Chondrocyte (in vitro differentiated cells): ENCODE results near the gene SGF29. TPM values are rescaled to one million over a fixed set of nuclear protein-coding genes. Genes with fewer than 3 reads are reported as not detected.
A peak's percentile ranks its signal among the peaks of the same experiment; 100 is the strongest.

Experiments
- DNase-seq: peaks from one replicate; pipeline ENCODE4 v3.0.0; 2021; ENCODE audit warnings: mixed read lengths, low spot score
- H3K27ac Mint-ChIP-seq: one replicate; pipeline ENCODE4 v1.8.0; 2021; ENCODE audit warnings: mild to moderate bottlenecking, moderate library complexity, mixed read lengths; ENCODE audit not compliant: unreplicated experiment
- H3K27me3 Mint-ChIP-seq: 2 replicates; pipeline ENCODE4 v1.8.0; 2021; ENCODE audit warnings: low read depth, mixed read lengths
- H3K36me3 Mint-ChIP-seq: 2 replicates; pipeline ENCODE4 v1.8.0; 2021; ENCODE audit warnings: low read depth, mixed read lengths
- H3K4me1 Mint-ChIP-seq: 2 replicates; pipeline ENCODE4 v1.8.0; 2021; ENCODE audit warnings: low read depth, mild to moderate bottlenecking, mixed read lengths
- H3K4me3 Mint-ChIP-seq: one replicate; pipeline ENCODE4 v1.8.0; 2021; ENCODE audit warnings: mild to moderate bottlenecking, moderate library complexity, mixed read lengths; ENCODE audit not compliant: unreplicated experiment
- H3K9me3 Mint-ChIP-seq: 2 replicates; pipeline ENCODE4 v1.8.0; 2021; ENCODE audit warnings: low read depth, mixed read lengths
- CTCF ChIP-seq: fragments of 200-600 bp; sonication (generic); IDR thresholded peaks from 2 replicates; pipeline ENCODE4 v1.5.0; 2021; ENCODE audit warnings: antibody characterized with exemption, mild to moderate bottlenecking, moderate library complexity
- total RNA-seq: library from RNA; stranded (reverse); gene quantifications from 3 replicates; pipeline ENCODE4 v1.2.1, GENCODE V29; 2021

SGF29 gene
- total RNA-seq, 1 donor from 2014 or later: 17.1 TPM

- no peaks in the 10 kb centered on the region for H3K36me3 Mint-ChIP-seq
- H3K27me3 Mint-ChIP-seq: no peaks in the 10 kb centered on the region
- H3K27ac Mint-ChIP-seq: no peak overlapping the region
- no peak for DNase-seq
- H3K4me1 Mint-ChIP-seq: peaks cover 21% of the 10 kb centered on the region
- no peak for TF ChIP-seq CTCF
- no peak overlapping the region for H3K4me3 Mint-ChIP-seq
- no peaks in the 10 kb centered on the region for H3K9me3 Mint-ChIP-seq
Observed at GRCh38 chr16:28528463-28528867, 25.3 kb upstream of the SGF29 start.

- Mint-ChIP-seq H3K27me3 (no peaks in the 10 kb centered on the region), H3K27ac (no peak overlapping the region), H3K4me3 (no peak overlapping the region), H3K36me3 (no peaks in the 10 kb centered on the region), H3K4me1 (peaks cover 22% of the 10 kb centered on the region), H3K9me3 (no peaks in the 10 kb centered on the region)
- no peak for DNase-seq
- no peak for TF ChIP-seq CTCF
Observed at GRCh38 chr16:28529124-28529523, 24.6 kb upstream of the SGF29 start.

GRCh38 chr16:28531777-28532744 is 21.7 kb upstream of the SGF29 start:
- H3K27ac Mint-ChIP-seq: peak overlapping the region; percentile 81
- no peaks in the 10 kb centered on the region for H3K9me3 Mint-ChIP-seq
- H3K4me3 Mint-ChIP-seq: no peak overlapping the region
- peaks cover 14% of the 10 kb centered on the region for H3K36me3 Mint-ChIP-seq
- TF ChIP-seq CTCF: no peak
- no peaks in the 10 kb centered on the region for H3K27me3 Mint-ChIP-seq
- peaks cover 30% of the 10 kb centered on the region for H3K4me1 Mint-ChIP-seq
- no peak for DNase-seq

- no peaks in the 10 kb centered on the region for H3K27me3 Mint-ChIP-seq
- H3K36me3 Mint-ChIP-seq: peaks cover 24% of the 10 kb centered on the region
- peaks cover 40% of the 10 kb centered on the region for H3K4me1 Mint-ChIP-seq
- no peak for TF ChIP-seq CTCF
- no peaks in the 10 kb centered on the region for H3K9me3 Mint-ChIP-seq
- DNase-seq: no peak
- H3K27ac Mint-ChIP-seq: peak overlapping the region; percentile 54
- no peak overlapping the region for H3K4me3 Mint-ChIP-seq
Observed at GRCh38 chr16:28532940-28533647, 20.6 kb upstream of the SGF29 start.
